GM19193 (cell line): ENCODE results near the gene TTLL11.

Experiments used
- POLR2A ChIP-seq: IDR thresholded peaks from 4 replicates; pipeline ENCODE4 v1.6.1; 2011; ENCODE audit not compliant: insufficient read depth, insufficient read length; ENCODE audit errors: extremely low read depth

TTLL11 gene

GRCh38 chr9:121876658-121877271 is 216.3 kb downstream of the TTLL11 start:
- no peak for TF ChIP-seq POLR2A

- TF ChIP-seq POLR2A = no peak
Measured at GRCh38 chr9:121876255-121876654, 216.9 kb downstream of the TTLL11 start.

GRCh38 chr9:121874524-121874923 is 218.6 kb downstream of the TTLL11 start:
- no peak for TF ChIP-seq POLR2A

- no peak for TF ChIP-seq POLR2A
Measured at GRCh38 chr9:121871431-121872025, 221.6 kb downstream of the TTLL11 start.

GRCh38 chr9:121870271-121870670 is 222.8 kb downstream of the TTLL11 start:
- no peak for TF ChIP-seq POLR2A

GRCh38 chr9:121868626-121869025 is 224.5 kb downstream of the TTLL11 start:
- TF ChIP-seq POLR2A = no peak

GRCh38 chr9:121866927-121867326 is 226.2 kb downstream of the TTLL11 start:
- no peak for TF ChIP-seq POLR2A

GRCh38 chr9:121865884-121866283 is 227.2 kb downstream of the TTLL11 start:
- no peak for TF ChIP-seq POLR2A

GRCh38 chr9:121865060-121865459 is 228.0 kb downstream of the TTLL11 start:
- TF ChIP-seq POLR2A = no peak

GRCh38 chr9:121863955-121864354 is 229.2 kb downstream of the TTLL11 start:
- no peak for TF ChIP-seq POLR2A

- no peak for TF ChIP-seq POLR2A
Measured at GRCh38 chr9:121862371-121863332, 230.5 kb downstream of the TTLL11 start.

- no peak for TF ChIP-seq POLR2A
Measured at GRCh38 chr9:121861501-121862180, 231.5 kb downstream of the TTLL11 start.

GRCh38 chr9:121860744-121861143 is 232.4 kb downstream of the TTLL11 start:
- TF ChIP-seq POLR2A = no peak

GRCh38 chr9:121860213-121860612 is 232.9 kb downstream of the TTLL11 start:
- no peak for TF ChIP-seq POLR2A

- no peak for TF ChIP-seq POLR2A
Measured at GRCh38 chr9:121859646-121860045, 233.5 kb downstream of the TTLL11 start.

- TF ChIP-seq POLR2A = no peak
Measured at GRCh38 chr9:121858788-121859187, 234.3 kb downstream of the TTLL11 start.

- no peak for TF ChIP-seq POLR2A
Measured at GRCh38 chr9:121857928-121858327, 235.2 kb downstream of the TTLL11 start.
